K562 (cell line): ENCODE data around the gene DNAJC8. TPM values are rescaled to one million over a fixed set of nuclear protein-coding genes. Genes with fewer than 3 reads are reported as not detected.

Experiments used
- CBFA2T3 ChIP-seq: fragments of 450-650 bp; IDR thresholded peaks from 2 replicates; pipeline ENCODE4 v1.6.1; 2017
- CEBPB ChIP-seq: fragments of 450-650 bp; IDR thresholded peaks from 2 replicates; pipeline ENCODE4 v1.6.1; 2016; ENCODE audit warnings: missing genetic modification characterization, missing compliant biosample characterization
- ELF2 ChIP-seq: fragments of 250-450 bp; sonication (Bioruptor Pico); IDR thresholded peaks from 2 replicates; pipeline ENCODE4 v1.5.0; 2021; ENCODE audit warnings: mild to moderate bottlenecking
- ERF ChIP-seq: fragments of 450-650 bp; formaldehyde crosslinking; IDR thresholded peaks from 2 replicates; pipeline ENCODE4 v1.4.0; 2020; ENCODE audit warnings: mild to moderate bottlenecking, mixed read lengths
- FOXA1 ChIP-seq: fragments of 450-650 bp; IDR thresholded peaks from 2 replicates; pipeline ENCODE4 v1.6.1; 2016; ENCODE audit warnings: mild to moderate bottlenecking, borderline replicate concordance
- GABPB1 ChIP-seq: sonication (generic); formaldehyde crosslinking; IDR thresholded peaks from 2 replicates; pipeline ENCODE4 v1.8.0; 2022; ENCODE audit warnings: mild to moderate bottlenecking, missing genetic modification reagents
- HDGF ChIP-seq: fragments of 450-650 bp; IDR thresholded peaks from 2 replicates; pipeline ENCODE4 v1.6.1; 2016
- HNRNPLL ChIP-seq: fragments of 200-400 bp; formaldehyde crosslinking; IDR thresholded peaks from 2 replicates; pipeline ENCODE4 v1.6.1; 2017; ENCODE audit warnings: low read length, low read depth, mild to moderate bottlenecking; ENCODE audit not compliant: poor library complexity, severe bottlenecking
- LCOR ChIP-seq: sonication (generic); formaldehyde crosslinking; IDR thresholded peaks from 2 replicates; pipeline ENCODE4 v1.8.0; 2022; ENCODE audit warnings: mild to moderate bottlenecking, missing genetic modification reagents
- NCOR1 ChIP-seq: fragments of 450-650 bp; IDR thresholded peaks from 2 replicates; pipeline ENCODE4 v1.6.1; 2016; ENCODE audit warnings: mild to moderate bottlenecking, moderate library complexity
- NFXL1 ChIP-seq: fragments of 450-650 bp; formaldehyde crosslinking; IDR thresholded peaks from 2 replicates; pipeline ENCODE4 v1.4.0; 2021; ENCODE audit warnings: mild to moderate bottlenecking
- NR4A1 ChIP-seq, 2 experiments: fragments of 250-450 bp in 1 of 2; fragments of 450-650 bp in 1 of 2; sonication (Bioruptor Pico) in 1 of 2; IDR thresholded peaks; 2 replicates each; pipeline versions ENCODE4 v1.4.0 to v1.6.1; 2016 to 2020; ENCODE audit warnings: mild to moderate bottlenecking in 2 of 2, missing compliant biosample characterization in 1 of 2, missing genetic modification characterization in 1 of 2, moderate library complexity in 1 of 2
- POLR2A ChIP-seq: fragments of 450-650 bp; conservative IDR thresholded peaks from 2 replicates; pipeline ENCODE4 v1.6.1; 2016
- PTRF ChIP-seq: fragments of 450-650 bp; IDR thresholded peaks from 2 replicates; pipeline ENCODE4 v1.6.1; 2016; ENCODE audit warnings: mild to moderate bottlenecking, missing genetic modification characterization, missing compliant biosample characterization
- SMAD4 ChIP-seq: fragments of 250-450 bp; sonication (Bioruptor Pico); conservative IDR thresholded peaks from 2 replicates; pipeline ENCODE4 v1.8.0; 2021; ENCODE audit warnings: inconsistent platforms, mild to moderate bottlenecking, moderate library complexity
- SMARCA4 ChIP-seq: fragments of 450-650 bp; IDR thresholded peaks from 2 replicates; pipeline ENCODE4 v1.6.1; 2016
- TOE1 ChIP-seq, 2 experiments: fragments of 450-650 bp in 1 of 2; sonication (generic) in 1 of 2; formaldehyde crosslinking in 1 of 2; IDR thresholded peaks; 2 replicates each; pipeline versions ENCODE4 v1.7.1 to v1.8.0; 2016 to 2022; ENCODE audit warnings: borderline replicate concordance in 2 of 2, mild to moderate bottlenecking in 2 of 2, antibody characterized with exemption in 1 of 2, inconsistent platforms in 1 of 2, low read depth in 1 of 2, missing genetic modification reagents in 1 of 2, moderate library complexity in 1 of 2
- ZNF232 ChIP-seq: sonication (generic); formaldehyde crosslinking; IDR thresholded peaks from 2 replicates; pipeline ENCODE4 v1.8.0; 2022; ENCODE audit warnings: mild to moderate bottlenecking, missing genetic modification reagents
- ZNF561 ChIP-seq: fragments of 450-650 bp; formaldehyde crosslinking; conservative IDR thresholded peaks from 2 replicates; pipeline ENCODE4 v1.4.0; 2020; ENCODE audit warnings: mild to moderate bottlenecking, moderate library complexity
- ZNF589 ChIP-seq: fragments of 200-800 bp; sonication (Bioruptor generic); IDR thresholded peaks from 2 replicates; pipeline ENCODE4 v1.6.1; 2016; ENCODE audit warnings: low read depth, missing genetic modification characterization, missing compliant biosample characterization
- polyA plus RNA-seq, 8 experiments: library from polyadenylated mRNA; depleted of rRNA in 4 of 8; stranded (reverse) in 5 of 8; unstranded in 3 of 8; fragments of >200 nt; fragmentation: Nextera tagmentation in 2 of 8; fragmentation: Illumina TruSeq in 1 of 8; extraction: Ambion mirVana in 2 of 8; extraction: Trizol in 1 of 8; gene quantifications; 2 replicates each; pipeline versions ENCODE4 v1.2.1 to v1.2.3, GENCODE V29; 2011 to 2014; ENCODE audit warnings: inconsistent platforms in 1 of 8, missing spikeins in 1 of 8
- total RNA-seq, 7 experiments: library from RNA; depleted of rRNA in 6 of 7; stranded (reverse); fragments of >200 nt in 6 of 7; fragmentation: Illumina TruSeq in 2 of 7; extraction: Trizol in 2 of 7; gene quantifications; 2 replicates each; pipeline versions ENCODE4 v1.2.1 to v1.2.3, GENCODE V29; 2011 to 2021; ENCODE audit warnings: low replicate concordance in 1 of 7
- TF ChIP-seq, protein P1 (sequence below): sonication (generic); formaldehyde crosslinking; IDR thresholded peaks from 2 replicates; pipeline ENCODE4 v1.8.0; 2023; ENCODE audit warnings: mild to moderate bottlenecking, missing genetic modification reagents
- TF ChIP-seq, protein P2 (sequence below): fragments of 250-450 bp; sonication (Bioruptor Pico); IDR thresholded peaks from 2 replicates; pipeline ENCODE4 v1.5.0; 2020; ENCODE audit warnings: mild to moderate bottlenecking
- TF ChIP-seq, protein P3 (sequence below): fragments of 250-450 bp; sonication (Bioruptor Pico); IDR thresholded peaks from 2 replicates; pipeline ENCODE4 v1.8.0; 2021; ENCODE audit warnings: mild to moderate bottlenecking, moderate library complexity

The DNAJC8 gene
- total and polyA plus RNA-seq, 9 of the 15 experiments (the other 6 are each of a cell fraction or from before 2014, with no cell fraction given), result 143 to 508 (median 209) TPM

DNA sequence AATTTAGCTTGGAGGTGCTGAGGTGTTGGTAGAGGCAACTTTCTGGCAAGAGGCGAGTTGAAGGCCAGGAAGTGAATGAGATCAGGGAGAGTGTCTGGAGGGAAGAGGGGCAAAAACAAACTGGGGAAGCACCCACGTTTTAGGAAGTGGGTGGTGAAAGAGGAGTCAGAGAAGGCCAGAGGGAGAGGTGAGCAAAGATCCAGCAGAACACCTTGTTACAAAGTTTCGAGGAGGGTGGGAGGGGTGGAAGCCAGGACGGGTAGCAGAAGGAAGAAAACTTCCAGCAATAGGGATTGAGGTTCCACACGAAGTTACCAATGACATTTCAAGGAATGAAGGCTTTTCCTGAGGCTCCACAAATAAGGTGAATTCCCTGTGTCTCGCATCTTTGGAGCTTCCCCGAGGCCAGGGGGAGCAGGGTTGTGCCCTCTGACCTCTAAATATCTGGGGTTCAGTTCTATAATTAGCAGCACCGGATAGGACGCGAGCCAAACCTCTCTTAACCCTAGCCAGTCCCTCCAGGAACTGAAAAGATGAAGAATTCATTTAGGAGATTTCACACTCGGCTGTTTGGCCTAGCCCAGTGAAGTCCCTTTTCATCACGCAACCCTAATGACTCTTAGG is 25.9 kb upstream of the DNAJC8 start (continued):
- TF ChIP-seq, protein P1, sequence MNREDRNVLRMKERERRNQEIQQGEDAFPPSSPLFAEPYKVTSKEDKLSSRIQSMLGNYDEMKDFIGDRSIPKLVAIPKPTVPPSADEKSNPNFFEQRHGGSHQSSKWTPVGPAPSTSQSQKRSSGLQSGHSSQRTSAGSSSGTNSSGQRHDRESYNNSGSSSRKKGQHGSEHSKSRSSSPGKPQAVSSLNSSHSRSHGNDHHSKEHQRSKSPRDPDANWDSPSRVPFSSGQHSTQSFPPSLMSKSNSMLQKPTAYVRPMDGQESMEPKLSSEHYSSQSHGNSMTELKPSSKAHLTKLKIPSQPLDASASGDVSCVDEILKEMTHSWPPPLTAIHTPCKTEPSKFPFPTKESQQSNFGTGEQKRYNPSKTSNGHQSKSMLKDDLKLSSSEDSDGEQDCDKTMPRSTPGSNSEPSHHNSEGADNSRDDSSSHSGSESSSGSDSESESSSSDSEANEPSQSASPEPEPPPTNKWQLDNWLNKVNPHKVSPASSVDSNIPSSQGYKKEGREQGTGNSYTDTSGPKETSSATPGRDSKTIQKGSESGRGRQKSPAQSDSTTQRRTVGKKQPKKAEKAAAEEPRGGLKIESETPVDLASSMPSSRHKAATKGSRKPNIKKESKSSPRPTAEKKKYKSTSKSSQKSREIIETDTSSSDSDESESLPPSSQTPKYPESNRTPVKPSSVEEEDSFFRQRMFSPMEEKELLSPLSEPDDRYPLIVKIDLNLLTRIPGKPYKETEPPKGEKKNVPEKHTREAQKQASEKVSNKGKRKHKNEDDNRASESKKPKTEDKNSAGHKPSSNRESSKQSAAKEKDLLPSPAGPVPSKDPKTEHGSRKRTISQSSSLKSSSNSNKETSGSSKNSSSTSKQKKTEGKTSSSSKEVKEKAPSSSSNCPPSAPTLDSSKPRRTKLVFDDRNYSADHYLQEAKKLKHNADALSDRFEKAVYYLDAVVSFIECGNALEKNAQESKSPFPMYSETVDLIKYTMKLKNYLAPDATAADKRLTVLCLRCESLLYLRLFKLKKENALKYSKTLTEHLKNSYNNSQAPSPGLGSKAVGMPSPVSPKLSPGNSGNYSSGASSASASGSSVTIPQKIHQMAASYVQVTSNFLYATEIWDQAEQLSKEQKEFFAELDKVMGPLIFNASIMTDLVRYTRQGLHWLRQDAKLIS (CRISPR knock-in tag), result no peak
- TF ChIP-seq NFXL1 (CRISPR knock-in tag) (peak; percentile 65; the same call in 1 of the 2 replicates), HDGF (peak; percentile 88; the same call in 1 of the 2 replicates), FOXA1 (no peak), ELF2 (CRISPR knock-in tag) (0 out of 2 replicates have a peak, but pooled peaks have one; percentile 23), SMARCA4 (0 out of 2 replicates have a peak, but pooled peaks have one; percentile 58), HNRNPLL (peak; percentile 12), ZNF561 (CRISPR knock-in tag) (no peak), SMAD4 (CRISPR knock-in tag) (peak; percentile 90; the same call in 1 of the 2 replicates), POLR2A (no peak), ERF (peak; percentile 78), LCOR (CRISPR knock-in tag) (no peak; the same call in 1 of the 2 replicates), GABPB1 (CRISPR knock-in tag) (peak; percentile 45; the same call in 1 of the 2 replicates), NCOR1 (0 out of 2 replicates have a peak, but pooled peaks have one; percentile 6), CBFA2T3 (no peak), NR4A1 (CRISPR knock-in tag; IDR thresholded peaks at IDR 0.05) (no peak), NR4A1 (tag; IDR thresholded peaks at IDR 0.05) (peak; percentile 94), TOE1 (IDR thresholded peaks at IDR 0.05; ENCODE audit: borderline replicate concordance) (0 out of 2 replicates have a peak, but pooled peaks have one; percentile 48), TOE1 (CRISPR knock-in tag; IDR thresholded peaks at IDR 0.05; ENCODE audit: borderline replicate concordance, low read depth) (no peak), PTRF (peak; percentile 37; the same call in 1 of the 2 replicates), ZNF589 (CRISPR knock-in tag) (0 out of 2 replicates have a peak, but pooled peaks have one; percentile 26), CEBPB (tag) (no peak), ZNF232 (CRISPR knock-in tag) (no peak)
- TF ChIP-seq, protein P2, sequence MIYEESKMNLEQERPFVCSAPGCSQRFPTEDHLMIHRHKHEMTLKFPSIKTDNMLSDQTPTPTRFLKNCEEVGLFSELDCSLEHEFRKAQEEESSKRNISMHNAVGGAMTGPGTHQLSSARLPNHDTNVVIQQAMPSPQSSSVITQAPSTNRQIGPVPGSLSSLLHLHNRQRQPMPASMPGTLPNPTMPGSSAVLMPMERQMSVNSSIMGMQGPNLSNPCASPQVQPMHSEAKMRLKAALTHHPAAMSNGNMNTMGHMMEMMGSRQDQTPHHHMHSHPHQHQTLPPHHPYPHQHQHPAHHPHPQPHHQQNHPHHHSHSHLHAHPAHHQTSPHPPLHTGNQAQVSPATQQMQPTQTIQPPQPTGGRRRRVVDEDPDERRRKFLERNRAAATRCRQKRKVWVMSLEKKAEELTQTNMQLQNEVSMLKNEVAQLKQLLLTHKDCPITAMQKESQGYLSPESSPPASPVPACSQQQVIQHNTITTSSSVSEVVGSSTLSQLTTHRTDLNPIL (CRISPR knock-in tag), result no peak
- TF ChIP-seq, protein P3, sequence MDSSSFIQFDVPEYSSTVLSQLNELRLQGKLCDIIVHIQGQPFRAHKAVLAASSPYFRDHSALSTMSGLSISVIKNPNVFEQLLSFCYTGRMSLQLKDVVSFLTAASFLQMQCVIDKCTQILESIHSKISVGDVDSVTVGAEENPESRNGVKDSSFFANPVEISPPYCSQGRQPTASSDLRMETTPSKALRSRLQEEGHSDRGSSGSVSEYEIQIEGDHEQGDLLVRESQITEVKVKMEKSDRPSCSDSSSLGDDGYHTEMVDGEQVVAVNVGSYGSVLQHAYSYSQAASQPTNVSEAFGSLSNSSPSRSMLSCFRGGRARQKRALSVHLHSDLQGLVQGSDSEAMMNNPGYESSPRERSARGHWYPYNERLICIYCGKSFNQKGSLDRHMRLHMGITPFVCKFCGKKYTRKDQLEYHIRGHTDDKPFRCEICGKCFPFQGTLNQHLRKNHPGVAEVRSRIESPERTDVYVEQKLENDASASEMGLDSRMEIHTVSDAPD (CRISPR knock-in tag), result 0 out of 2 replicates have a peak, but pooled peaks have one; percentile 43
